Mesodermal cell (in vitro differentiated cells): ENCODE results near the gene COPA.

Experiments
- H3K27ac ChIP-seq: 2 replicates; pipeline ENCODE4 v1.7.0; 2013; ENCODE audit warnings: mild to moderate bottlenecking, low read depth, low read length, moderate library complexity; ENCODE audit not compliant: severe bottlenecking
- H3K36me3 ChIP-seq: 2 replicates; pipeline ENCODE4 v1.7.1; 2013; ENCODE audit warnings: mild to moderate bottlenecking, low read length, moderate library complexity; ENCODE audit not compliant: control insufficient read depth, insufficient read depth
- H3K4me1 ChIP-seq: one replicate; pipeline ENCODE4 v1.7.1; 2013; ENCODE audit warnings: mild to moderate bottlenecking, low read length; ENCODE audit not compliant: insufficient read depth, control insufficient read depth, poor library complexity, severe bottlenecking
- H3K4me3 ChIP-seq: 2 replicates; pipeline ENCODE4 v1.7.0; 2013; ENCODE audit warnings: low read length, control low read depth, mild to moderate bottlenecking; ENCODE audit not compliant: insufficient read depth, poor library complexity, severe bottlenecking; ENCODE audit errors: extremely low read depth
- H3K9me3 ChIP-seq: 2 replicates; pipeline ENCODE4 v1.7.1; 2013; ENCODE audit warnings: mild to moderate bottlenecking, low read length, moderate library complexity; ENCODE audit not compliant: control insufficient read depth
- WGBS, 2 experiments: methylation state at CpG; one replicate each; pipeline ENCODE4 v1.1.5; 2013; ENCODE audit warnings: missing lambda C conversion rate in 2 of 2; ENCODE audit not compliant: insufficient coverage in 2 of 2; 5-methylcytosine and 5-hydroxymethylcytosine counted together

The COPA gene

GRCh38 chr1:160361814-160362167 lies 18.7 kb upstream of the COPA start:
- 80 to 100% methylated on average over 1 of the region's 4 CpGs for WGBS, 2 experiments
- H3K36me3 ChIP-seq: peaks cover 40% of the 10 kb centered on the region
- peaks cover 12% of the 10 kb centered on the region for H3K4me1 ChIP-seq
- H3K9me3 ChIP-seq: no peaks in the 10 kb centered on the region
- H3K27ac ChIP-seq: peak overlapping the region; percentile 90
- no peak overlapping the region for H3K4me3 ChIP-seq

GRCh38 chr1:160361199-160361598 lies 18.1 kb upstream of the COPA start:
- Histone ChIP-seq H3K9me3 (no peaks in the 10 kb centered on the region), H3K36me3 (peaks cover 46% of the 10 kb centered on the region), H3K27ac (peak overlapping the region; percentile 90), H3K4me1 (peaks cover 12% of the 10 kb centered on the region), H3K4me3 (no peak overlapping the region)
- WGBS, 2 experiments: 93 to 100% methylated on average over 1 to 2 of the region's 2 CpGs

GRCh38 chr1:160360227-160360695 lies 17.2 kb upstream of the COPA start:
- Histone ChIP-seq H3K36me3 (peaks cover 55% of the 10 kb centered on the region), H3K27ac (no peak overlapping the region), H3K9me3 (no peaks in the 10 kb centered on the region), H3K4me1 (peaks cover 12% of the 10 kb centered on the region), H3K4me3 (no peak overlapping the region)
- WGBS, 2 experiments: 100% methylated on average over 2 to 5 of the region's 8 CpGs

GRCh38 chr1:160359559-160360226 lies 16.6 kb upstream of the COPA start:
- H3K4me1 ChIP-seq: peaks cover 12% of the 10 kb centered on the region
- no peak overlapping the region for H3K27ac ChIP-seq
- 91 to 94% methylated on average over 8 of the region's 9 CpGs for WGBS, 2 experiments
- peaks cover 61% of the 10 kb centered on the region for H3K36me3 ChIP-seq
- no peak overlapping the region for H3K4me3 ChIP-seq
- no peaks in the 10 kb centered on the region for H3K9me3 ChIP-seq

- Histone ChIP-seq H3K36me3 (peaks cover 77% of the 10 kb centered on the region), H3K27ac (no peak overlapping the region), H3K4me1 (peaks cover 12% of the 10 kb centered on the region), H3K4me3 (no peak overlapping the region), H3K9me3 (no peaks in the 10 kb centered on the region)
- 97 to 100% methylated on average over 4 of the region's 4 CpGs for WGBS, 2 experiments
These were observed 15.0 kb upstream of the COPA start for GRCh38 chr1:160358073-160358472.

GRCh38 chr1:160357286-160358002 lies 14.4 kb upstream of the COPA start:
- 91 to 92% methylated on average over 4 to 5 of the region's 7 CpGs for WGBS, 2 experiments
- Histone ChIP-seq H3K4me3 (no peak overlapping the region), H3K9me3 (no peaks in the 10 kb centered on the region), H3K4me1 (peaks cover 8% of the 10 kb centered on the region), H3K27ac (no peak overlapping the region), H3K36me3 (peaks cover 84% of the 10 kb centered on the region)

GRCh38 chr1:160354388-160354985 lies 11.4 kb upstream of the COPA start:
- no peaks in the 10 kb centered on the region for H3K9me3 ChIP-seq
- H3K4me1 ChIP-seq: no peaks in the 10 kb centered on the region
- no peak overlapping the region for H3K4me3 ChIP-seq
- no peak overlapping the region for H3K27ac ChIP-seq
- H3K36me3 ChIP-seq: peaks cover 97% of the 10 kb centered on the region
- 75 to 87% methylated on average over 2 to 4 of the region's 5 CpGs for WGBS, 2 experiments

GRCh38 chr1:160353223-160353622 lies 10.2 kb upstream of the COPA start:
- Histone ChIP-seq H3K4me1 (no peaks in the 10 kb centered on the region), H3K27ac (no peak overlapping the region), H3K4me3 (no peak overlapping the region), H3K9me3 (no peaks in the 10 kb centered on the region), H3K36me3 (peaks cover 99% of the 10 kb centered on the region)
- WGBS, 2 experiments: 91 to 100% methylated on average over 1 of the region's 2 CpGs

- no peaks in the 10 kb centered on the region for H3K9me3 ChIP-seq
- H3K4me1 ChIP-seq: no peaks in the 10 kb centered on the region
- 92% methylated on average over 5 to 7 of the region's 8 CpGs for WGBS, 2 experiments
- no peak overlapping the region for H3K27ac ChIP-seq
- no peak overlapping the region for H3K4me3 ChIP-seq
- peaks cover 99% of the 10 kb centered on the region for H3K36me3 ChIP-seq
These were observed 9.5 kb upstream of the COPA start for GRCh38 chr1:160352555-160352954.

- Histone ChIP-seq H3K9me3 (no peaks in the 10 kb centered on the region), H3K36me3 (peaks cover 97% of the 10 kb centered on the region), H3K4me1 (no peaks in the 10 kb centered on the region), H3K4me3 (no peak overlapping the region), H3K27ac (no peak overlapping the region)
- 93 to 96% methylated on average over 4 of the region's 4 CpGs for WGBS, 2 experiments
These were observed 8.6 kb upstream of the COPA start for GRCh38 chr1:160351629-160352028.

- Histone ChIP-seq H3K9me3 (no peaks in the 10 kb centered on the region), H3K27ac (no peak overlapping the region), H3K36me3 (peaks cover 72% of the 10 kb centered on the region), H3K4me3 (no peak overlapping the region), H3K4me1 (peaks cover 6% of the 10 kb centered on the region)
- 93 to 100% methylated on average over 1 to 2 of the region's 4 CpGs for WGBS, 2 experiments
These were observed 3.9 kb upstream of the COPA start for GRCh38 chr1:160346958-160347357.
